ENCODE measurements around the gene PDIA4. TPM values are rescaled to one million over a fixed set of nuclear protein-coding genes. Genes with fewer than 3 reads are reported as not detected.
A peak's percentile ranks its signal among the peaks of the same experiment; 100 is the strongest.
"Not testable (repeated sequence)": the region's sequence is repeated elsewhere in the genome, so short reads cannot be mapped to it uniquely, and the experiment has no call there.

Gene PDIA4
- total RNA-seq, 3 donors from 2014 or later: 53.4 to 101 (median 68.3) TPM

DNA sequence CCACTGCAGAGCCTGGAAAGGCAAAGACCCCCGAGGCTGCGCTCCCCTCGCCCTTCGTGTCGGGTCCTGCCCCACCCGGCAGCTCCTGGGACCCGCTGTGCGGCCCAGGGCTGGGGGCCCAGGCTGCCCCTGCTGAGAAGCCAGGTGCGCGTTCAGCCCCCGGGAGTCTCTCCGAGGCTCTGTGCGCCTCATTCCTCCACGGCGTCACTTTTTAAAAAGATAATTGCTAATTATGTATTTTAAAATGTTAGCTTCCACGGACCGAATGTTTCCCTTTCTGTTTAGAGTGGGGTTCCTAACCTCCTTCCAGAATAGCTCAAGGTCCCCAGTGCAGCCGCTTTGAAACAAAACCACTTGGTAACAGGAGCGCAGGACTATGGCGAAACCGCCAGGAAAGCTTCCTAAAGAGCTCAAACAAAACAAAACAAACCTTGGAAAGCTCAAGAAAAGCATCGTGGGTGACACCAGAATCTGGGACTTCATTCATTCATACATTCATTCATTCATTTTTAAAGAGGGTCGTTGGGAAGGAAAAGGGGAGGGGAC lies 45.6 kb downstream of the PDIA4 start:
- H3K27ac ChIP-seq: peak overlapping the region; percentile 52 to 65
- no peak for DNase-seq (ENCODE audit: low spot score in 2 of 2)
- TF ChIP-seq POLR2AphosphoS5 (IDR thresholded peaks at IDR 0.05): no peak

DNA sequence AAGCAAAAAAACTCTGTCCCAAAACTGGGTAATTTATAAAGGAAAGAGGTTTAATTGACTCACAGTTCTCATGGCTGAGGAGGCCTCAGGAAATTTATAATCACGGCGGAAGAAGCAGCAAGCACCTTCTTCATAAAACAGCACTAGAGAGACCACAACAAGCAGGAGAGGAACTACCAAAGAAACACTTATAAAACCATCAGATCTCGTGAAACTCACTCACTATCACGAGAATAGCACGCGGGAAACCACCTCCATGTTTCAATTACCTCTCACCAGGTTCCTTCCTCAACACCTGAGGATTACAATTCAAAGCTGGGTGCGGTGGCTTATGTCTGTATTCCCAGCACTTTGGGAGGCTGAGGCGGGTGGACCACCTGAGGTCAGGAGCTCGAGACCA lies 48.5 kb downstream of the PDIA4 start:
- no peaks in the 10 kb centered on the region for H3K9me3 ChIP-seq
- intact Hi-C loops (cut with DNase I; ENCODE audit: low total_unique reads): no loop called here
- H3K27ac ChIP-seq: no peak overlapping the region
- H3K27me3 ChIP-seq: no peaks in the 10 kb centered on the region
- H3K4me3 ChIP-seq: no peak overlapping the region
- no peak for DNase-seq (ENCODE audit: low spot score in 2 of 2)
- peaks cover 0 to 7% of the 10 kb centered on the region in 2 donors for H3K4me1 ChIP-seq
- TF ChIP-seq, protein P1, sequence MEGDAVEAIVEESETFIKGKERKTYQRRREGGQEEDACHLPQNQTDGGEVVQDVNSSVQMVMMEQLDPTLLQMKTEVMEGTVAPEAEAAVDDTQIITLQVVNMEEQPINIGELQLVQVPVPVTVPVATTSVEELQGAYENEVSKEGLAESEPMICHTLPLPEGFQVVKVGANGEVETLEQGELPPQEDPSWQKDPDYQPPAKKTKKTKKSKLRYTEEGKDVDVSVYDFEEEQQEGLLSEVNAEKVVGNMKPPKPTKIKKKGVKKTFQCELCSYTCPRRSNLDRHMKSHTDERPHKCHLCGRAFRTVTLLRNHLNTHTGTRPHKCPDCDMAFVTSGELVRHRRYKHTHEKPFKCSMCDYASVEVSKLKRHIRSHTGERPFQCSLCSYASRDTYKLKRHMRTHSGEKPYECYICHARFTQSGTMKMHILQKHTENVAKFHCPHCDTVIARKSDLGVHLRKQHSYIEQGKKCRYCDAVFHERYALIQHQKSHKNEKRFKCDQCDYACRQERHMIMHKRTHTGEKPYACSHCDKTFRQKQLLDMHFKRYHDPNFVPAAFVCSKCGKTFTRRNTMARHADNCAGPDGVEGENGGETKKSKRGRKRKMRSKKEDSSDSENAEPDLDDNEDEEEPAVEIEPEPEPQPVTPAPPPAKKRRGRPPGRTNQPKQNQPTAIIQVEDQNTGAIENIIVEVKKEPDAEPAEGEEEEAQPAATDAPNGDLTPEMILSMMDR (IDR thresholded peaks at IDR 0.05): no peak
- TF ChIP-seq POLR2A (IDR thresholded peaks at IDR 0.05): no peak
- H3K36me3 ChIP-seq: no peaks in the 10 kb centered on the region

More for the DNA sequence above, 45.6 kb downstream of the PDIA4 start:
- intact Hi-C loops (cut with DNase I; ENCODE audit: low total_unique reads): no loop called here
- Histone ChIP-seq H3K27me3 (no peaks in the 10 kb centered on the region), H3K4me3 (peak overlapping the region; percentile 56 to 78 (median 64)), H3K4me1 (peaks cover 0 to 7% of the 10 kb centered on the region in 2 donors), H3K9me3 (no peaks in the 10 kb centered on the region), H3K36me3 (no peaks in the 10 kb centered on the region)

DNA sequence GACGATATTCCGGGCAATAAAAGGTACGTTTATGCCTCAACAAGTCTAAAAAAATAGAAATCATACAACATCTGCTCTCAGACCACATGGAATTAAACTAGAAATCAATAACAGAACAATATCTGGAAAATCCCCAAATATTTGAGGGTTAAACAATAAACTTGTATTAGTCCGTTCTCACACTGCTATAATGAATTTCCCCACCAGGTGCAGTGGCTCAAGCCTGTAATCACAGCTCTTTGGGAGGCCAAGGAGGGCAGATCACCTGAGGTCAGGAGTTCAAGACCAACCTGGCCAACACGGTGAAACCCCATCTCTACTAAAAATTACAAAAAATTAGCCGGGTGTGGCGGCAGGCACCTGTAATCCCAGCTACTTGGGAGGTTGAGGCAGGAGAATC lies 49.2 kb downstream of the PDIA4 start:
- H3K36me3 ChIP-seq; intact Hi-C loops (cut with DNase I; ENCODE audit: low total_unique reads); DNase-seq (ENCODE audit: low spot score in 2 of 2); H3K27ac ChIP-seq; H3K4me1 ChIP-seq; H3K9me3 ChIP-seq; H3K27me3 ChIP-seq; H3K4me3 ChIP-seq: not testable (repeated sequence)

DNA sequence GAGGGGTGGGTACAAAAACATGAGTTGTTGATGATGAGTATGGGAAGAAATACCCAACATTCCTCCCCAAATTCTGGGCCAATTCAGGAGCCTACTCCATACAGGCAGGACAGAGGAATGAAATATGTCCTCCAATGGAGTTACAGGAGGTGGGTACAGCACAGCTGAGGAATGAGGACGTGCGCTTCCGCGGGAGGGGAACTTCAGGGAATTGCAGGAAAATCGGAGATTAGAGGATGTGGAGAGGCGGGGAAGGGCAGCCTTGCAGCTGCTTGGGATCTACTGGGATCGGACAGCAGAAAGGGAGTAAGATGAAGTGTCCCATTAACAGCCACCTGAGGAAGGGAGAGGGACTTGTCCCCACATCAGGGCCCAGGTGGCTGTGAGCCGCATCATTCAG lies 50.2 kb downstream of the PDIA4 start:
- H3K4me1 ChIP-seq: no peaks in the 10 kb centered on the region
- H3K27me3 ChIP-seq: no peaks in the 10 kb centered on the region
- H3K27ac ChIP-seq: no peak overlapping the region
- DNase-seq (ENCODE audit: low spot score in 2 of 2): no peak
- no peak overlapping the region for H3K4me3 ChIP-seq
- H3K36me3 ChIP-seq: no peaks in the 10 kb centered on the region
- no peaks in the 10 kb centered on the region for H3K9me3 ChIP-seq
- no peak for TF ChIP-seq POLR2A (IDR thresholded peaks at IDR 0.05)
- intact Hi-C loops (cut with DNase I; ENCODE audit: low total_unique reads): no loop called here

DNA sequence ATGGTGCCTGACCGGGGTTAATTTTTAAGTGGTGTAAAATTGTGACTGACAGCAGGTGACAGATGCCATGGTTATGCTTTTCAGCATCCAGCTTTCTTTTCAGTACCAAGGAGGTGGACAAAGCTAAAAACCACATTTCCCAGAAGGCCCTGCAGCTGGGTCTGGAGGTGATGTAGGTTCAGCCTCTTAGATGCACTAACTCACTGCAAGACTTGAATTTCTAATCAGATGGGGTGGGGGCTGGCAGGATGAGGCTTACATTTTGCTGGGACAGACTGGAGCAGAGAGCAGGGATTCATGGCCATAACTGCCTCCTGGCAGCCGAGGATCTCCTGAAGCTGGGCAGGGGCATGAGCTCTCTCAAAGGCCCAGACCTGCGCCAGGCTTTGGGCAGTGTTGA lies 52.4 kb downstream of the PDIA4 start:
- Histone ChIP-seq H3K27ac (no peak overlapping the region), H3K27me3 (no peaks in the 10 kb centered on the region), H3K4me3 (no peak overlapping the region), H3K4me1 (no peaks in the 10 kb centered on the region), H3K36me3 (no peaks in the 10 kb centered on the region), H3K9me3 (no peaks in the 10 kb centered on the region)
- intact Hi-C loops (cut with DNase I; ENCODE audit: low total_unique reads): no loop called here
- TF ChIP-seq POLR2AphosphoS5 (IDR thresholded peaks at IDR 0.05) (no peak), POLR2A (IDR thresholded peaks at IDR 0.05) (no peak)
- TF ChIP-seq, protein P1 (IDR thresholded peaks at IDR 0.05): no peak
- DNase-seq (ENCODE audit: low spot score in 2 of 2): no peak

DNA sequence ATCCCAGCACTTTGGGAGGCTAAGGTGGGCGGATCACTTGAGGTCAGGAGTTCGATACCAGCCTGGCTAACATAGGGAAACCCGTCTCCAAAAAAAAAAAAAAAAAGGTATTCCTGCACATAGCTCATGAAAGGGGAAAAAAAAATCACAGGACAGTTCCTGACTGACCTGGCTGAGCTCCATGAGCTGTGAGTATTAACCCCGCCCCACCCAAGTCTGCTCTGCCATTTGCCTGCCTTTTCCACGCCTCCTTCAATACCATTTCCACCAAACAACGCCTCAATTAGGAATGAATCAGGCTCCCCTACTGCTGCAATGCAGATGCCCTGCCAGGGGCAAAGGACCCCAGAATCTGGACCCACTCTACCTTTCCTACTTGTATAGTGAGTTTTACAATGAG lies 55.0 kb downstream of the PDIA4 start:
- TF ChIP-seq, protein P1 (IDR thresholded peaks at IDR 0.05): no peak
- no peak for TF ChIP-seq POLR2AphosphoS5 (IDR thresholded peaks at IDR 0.05)
- TF ChIP-seq POLR2A (IDR thresholded peaks at IDR 0.05): no peak
- Histone ChIP-seq H3K9me3 (no peaks in the 10 kb centered on the region), H3K27me3 (no peaks in the 10 kb centered on the region), H3K4me1 (no peaks in the 10 kb centered on the region), H3K27ac (no peak overlapping the region), H3K4me3 (no peak overlapping the region), H3K36me3 (no peaks in the 10 kb centered on the region)
- intact Hi-C loops (cut with DNase I; ENCODE audit: low total_unique reads): no loop called here
- no peak for DNase-seq (ENCODE audit: low spot score in 2 of 2)

DNA sequence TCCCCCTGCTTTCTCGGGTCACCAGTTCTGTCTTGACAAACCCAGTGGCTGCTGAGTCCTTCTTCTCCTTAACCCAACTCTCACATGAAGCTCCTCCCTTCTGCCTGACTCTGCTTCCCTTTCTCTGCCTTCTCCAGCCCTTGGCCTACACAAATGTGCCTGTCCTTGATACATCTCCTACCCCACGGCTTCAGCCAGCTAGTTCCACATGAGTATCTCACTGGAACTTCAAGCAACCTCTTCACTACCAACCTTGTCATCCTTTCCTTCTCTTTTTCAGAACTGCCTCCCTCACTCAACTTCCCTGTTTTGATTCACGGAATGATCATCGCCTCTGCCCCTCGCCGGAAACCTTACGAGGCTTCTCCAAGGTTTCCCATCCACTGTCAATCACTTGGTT lies 55.9 kb downstream of the PDIA4 start:
- Histone ChIP-seq H3K9me3 (no peaks in the 10 kb centered on the region), H3K4me1 (no peaks in the 10 kb centered on the region), H3K27me3 (no peaks in the 10 kb centered on the region), H3K36me3 (no peaks in the 10 kb centered on the region), H3K4me3 (no peak overlapping the region), H3K27ac (no peak overlapping the region)
- intact Hi-C loops (cut with DNase I; ENCODE audit: low total_unique reads): no loop called here
- TF ChIP-seq POLR2A (IDR thresholded peaks at IDR 0.05) (no peak), POLR2AphosphoS5 (IDR thresholded peaks at IDR 0.05) (no peak)
- TF ChIP-seq, protein P1 (IDR thresholded peaks at IDR 0.05): no peak
- DNase-seq (ENCODE audit: low spot score in 2 of 2): no peak
